ENCODE measurements around the gene CIAO2B. TPM values are rescaled to one million over a fixed set of nuclear protein-coding genes. Genes with fewer than 3 reads are reported as not detected.

Gene CIAO2B
- total and polyA plus RNA-seq, 4 donors = 51.1 to 120 (median 86.2) TPM

DNA sequence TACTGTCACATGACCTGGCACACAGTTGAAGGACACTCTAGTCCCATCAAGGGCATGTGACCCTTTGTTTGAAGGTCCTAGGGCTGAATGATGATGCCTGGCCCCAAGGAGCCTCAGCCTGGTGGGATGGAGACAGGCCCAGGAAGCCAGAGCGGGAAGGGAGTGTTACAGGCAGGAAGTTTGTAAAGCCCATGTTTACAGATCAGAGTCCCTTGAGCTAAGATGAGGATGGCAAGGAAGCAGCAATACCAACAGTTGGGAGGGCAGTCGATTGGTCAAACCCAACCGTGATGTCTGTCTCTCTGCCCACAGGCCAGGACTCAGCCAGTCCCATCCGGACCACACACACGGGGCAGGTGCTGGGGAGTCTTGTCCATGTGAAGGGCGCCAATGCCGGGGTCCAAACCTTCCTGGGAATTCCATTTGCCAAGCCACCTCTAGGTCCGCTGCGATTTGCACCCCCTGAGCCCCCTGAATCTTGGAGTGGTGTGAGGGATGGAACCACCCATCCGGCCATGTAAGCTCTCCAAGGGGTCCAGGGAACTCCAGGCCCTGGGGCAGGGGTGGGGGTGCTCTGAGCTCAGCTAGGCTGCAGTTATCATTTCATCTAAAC, 3.6 kb upstream of the CIAO2B start:
- Histone ChIP-seq H3K9me3 (ENCODE audit: control insufficient read depth in 4 of 4, low read length in 3 of 4) (no peaks in the 10 kb centered on the region), H3K27me3 (ENCODE audit: control insufficient read depth in 4 of 4, insufficient read depth in 4 of 4, low read length in 3 of 4) (no peaks in the 10 kb centered on the region), H3K9ac (ENCODE audit: low read depth in 1 of 2, low read length in 2 of 2) (no peak overlapping the region), H3K4me1 (ENCODE audit: control insufficient read depth in 4 of 4, insufficient read depth in 4 of 4, low read length in 3 of 4) (peaks cover 10 to 57% (median 46%) of the 10 kb centered on the region in 4 donors), H3K36me3 (ENCODE audit: control insufficient read depth in 4 of 4, insufficient read depth in 3 of 4, low read depth in 1 of 4, low read length in 3 of 4) (peaks cover 25 to 37% (median 32%) of the 10 kb centered on the region in 4 donors), H3K4me3 (ENCODE audit: low read depth in 1 of 3, low read length in 3 of 3) (peak overlapping the region in 1 of 3 donors; percentile 21), H3K27ac (ENCODE audit: low read depth in 1 of 2, low read length in 2 of 2) (peak overlapping the region; percentile 94 to 96)
- TF ChIP-seq FOXA1 (IDR thresholded peaks at IDR 0.05) (peak; percentile 21), FOXA2 (IDR thresholded peaks at IDR 0.05) (peak; percentile 83), HNF4A (conservative IDR thresholded peaks at IDR 0.05) (peak; percentile 43 to 58), GABPA (IDR thresholded peaks at IDR 0.05 in 1 of 2, conservative IDR thresholded peaks at IDR 0.05 in 1 of 2) (peak in 1 of 2 donors; percentile 39)
- TF ChIP-seq, protein P1, sequence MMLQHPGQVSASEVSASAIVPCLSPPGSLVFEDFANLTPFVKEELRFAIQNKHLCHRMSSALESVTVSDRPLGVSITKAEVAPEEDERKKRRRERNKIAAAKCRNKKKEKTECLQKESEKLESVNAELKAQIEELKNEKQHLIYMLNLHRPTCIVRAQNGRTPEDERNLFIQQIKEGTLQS (IDR thresholded peaks at IDR 0.05) = no peak
- WGBS = 64% methylated on average over 10 of the region's 10 CpGs
- DNase-seq (ENCODE audit: low spot score) = no peak

DNA sequence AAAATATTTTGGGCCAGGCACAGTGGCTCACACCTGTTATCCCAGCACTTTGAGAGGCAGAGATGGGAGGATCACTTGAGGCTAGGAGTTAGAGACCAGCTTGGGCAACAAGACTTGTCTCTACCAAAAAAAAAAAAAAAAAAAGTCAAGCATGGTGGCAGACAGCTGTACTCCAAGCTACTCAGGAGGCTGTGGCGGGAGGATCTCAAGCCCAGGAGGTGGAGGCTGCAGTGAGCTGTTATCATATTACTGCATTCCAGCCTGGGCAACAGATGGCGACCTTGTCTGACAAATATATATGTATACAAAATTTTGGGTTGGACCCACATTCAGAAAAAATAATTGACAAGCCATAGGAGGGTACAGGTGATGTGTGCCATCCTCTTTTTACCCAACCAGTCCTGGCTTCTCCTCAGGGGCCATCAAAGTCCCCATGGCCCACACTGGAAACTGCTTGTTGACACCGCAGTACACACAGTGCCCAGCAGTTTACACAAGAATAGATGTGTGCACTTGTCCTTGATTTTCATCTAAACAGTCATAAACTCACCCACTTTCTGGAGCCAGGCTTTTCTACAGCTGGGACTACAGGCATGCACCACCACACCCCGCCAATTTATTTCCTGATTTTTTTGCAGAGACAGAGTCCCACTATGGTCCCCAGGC, 2.8 kb upstream of the CIAO2B start:
- no peak for DNase-seq (ENCODE audit: low spot score)
- H3K4me3 ChIP-seq (ENCODE audit: low read depth in 1 of 3, low read length in 3 of 3) = peak overlapping the region; percentile 37 to 81 (median 77)
- H3K9ac ChIP-seq (ENCODE audit: low read depth in 1 of 2, low read length in 2 of 2) = peak overlapping the region; percentile 51 to 89
- H3K36me3 ChIP-seq (ENCODE audit: control insufficient read depth in 4 of 4, insufficient read depth in 3 of 4, low read depth in 1 of 4, low read length in 3 of 4) = peaks cover 21 to 29% (median 25%) of the 10 kb centered on the region in 4 donors
- TF ChIP-seq, protein P2, sequence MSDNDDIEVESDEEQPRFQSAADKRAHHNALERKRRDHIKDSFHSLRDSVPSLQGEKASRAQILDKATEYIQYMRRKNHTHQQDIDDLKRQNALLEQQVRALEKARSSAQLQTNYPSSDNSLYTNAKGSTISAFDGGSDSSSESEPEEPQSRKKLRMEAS (IDR thresholded peaks at IDR 0.05) = no peak
- TF ChIP-seq FOXA1 (IDR thresholded peaks at IDR 0.05) (peak; percentile 50), FOXA2 (IDR thresholded peaks at IDR 0.05) (peak; percentile 17), HNF4G (IDR thresholded peaks at IDR 0.05) (no peak)
- 53% methylated on average over 4 of the region's 4 CpGs for WGBS
- H3K27me3 ChIP-seq (ENCODE audit: control insufficient read depth in 4 of 4, insufficient read depth in 4 of 4, low read length in 3 of 4) = no peaks in the 10 kb centered on the region
- H3K9me3 ChIP-seq (ENCODE audit: control insufficient read depth in 4 of 4, low read length in 3 of 4) = no peaks in the 10 kb centered on the region
- H3K27ac ChIP-seq (ENCODE audit: low read depth in 1 of 2, low read length in 2 of 2) = peak overlapping the region; percentile 94 to 96
- peaks cover 10 to 62% (median 53%) of the 10 kb centered on the region in 4 donors for H3K4me1 ChIP-seq (ENCODE audit: control insufficient read depth in 4 of 4, insufficient read depth in 4 of 4, low read length in 3 of 4)

DNA sequence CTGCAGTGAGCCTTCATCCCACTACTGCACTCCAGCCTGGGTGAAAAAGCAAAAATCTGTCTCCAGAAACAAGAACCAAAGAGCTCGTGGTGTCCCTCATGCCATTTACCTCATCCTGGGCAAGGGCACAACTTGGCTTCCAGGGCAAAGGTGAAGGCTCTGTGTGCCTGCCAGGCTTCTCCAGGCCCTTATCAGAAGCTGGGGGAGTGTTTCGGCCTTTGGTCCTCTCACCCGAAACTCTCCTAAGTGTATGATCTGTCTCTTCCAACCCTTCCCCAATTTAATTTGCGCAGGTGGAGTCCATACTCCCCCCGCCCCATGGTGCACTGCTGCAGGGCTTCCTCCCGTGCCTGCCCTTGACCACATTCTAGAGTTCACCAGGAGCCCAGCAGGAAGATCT, 2.3 kb upstream of the CIAO2B start:
- no peaks in the 10 kb centered on the region for H3K9me3 ChIP-seq (ENCODE audit: control insufficient read depth in 4 of 4, low read length in 3 of 4)
- H3K4me3 ChIP-seq (ENCODE audit: low read depth in 1 of 3, low read length in 3 of 3) = peak overlapping the region; percentile 77 to 93 (median 81)
- H3K4me1 ChIP-seq (ENCODE audit: control insufficient read depth in 4 of 4, insufficient read depth in 4 of 4, low read length in 3 of 4) = peaks cover 10 to 62% (median 54%) of the 10 kb centered on the region in 4 donors
- no peak for DNase-seq (ENCODE audit: low spot score)
- H3K9ac ChIP-seq (ENCODE audit: low read depth in 1 of 2, low read length in 2 of 2) = peak overlapping the region; percentile 89 to 93
- WGBS = 29% methylated on average over 6 of the region's 6 CpGs
- H3K36me3 ChIP-seq (ENCODE audit: control insufficient read depth in 4 of 4, insufficient read depth in 3 of 4, low read depth in 1 of 4, low read length in 3 of 4) = peaks cover 17 to 23% (median 20%) of the 10 kb centered on the region in 4 donors
- no peaks in the 10 kb centered on the region for H3K27me3 ChIP-seq (ENCODE audit: control insufficient read depth in 4 of 4, insufficient read depth in 4 of 4, low read length in 3 of 4)
- H3K27ac ChIP-seq (ENCODE audit: low read depth in 1 of 2, low read length in 2 of 2) = peak overlapping the region; percentile 94 to 96
- TF ChIP-seq NR2F2 (IDR thresholded peaks at IDR 0.05) = no peak
- TF ChIP-seq, protein P3, sequence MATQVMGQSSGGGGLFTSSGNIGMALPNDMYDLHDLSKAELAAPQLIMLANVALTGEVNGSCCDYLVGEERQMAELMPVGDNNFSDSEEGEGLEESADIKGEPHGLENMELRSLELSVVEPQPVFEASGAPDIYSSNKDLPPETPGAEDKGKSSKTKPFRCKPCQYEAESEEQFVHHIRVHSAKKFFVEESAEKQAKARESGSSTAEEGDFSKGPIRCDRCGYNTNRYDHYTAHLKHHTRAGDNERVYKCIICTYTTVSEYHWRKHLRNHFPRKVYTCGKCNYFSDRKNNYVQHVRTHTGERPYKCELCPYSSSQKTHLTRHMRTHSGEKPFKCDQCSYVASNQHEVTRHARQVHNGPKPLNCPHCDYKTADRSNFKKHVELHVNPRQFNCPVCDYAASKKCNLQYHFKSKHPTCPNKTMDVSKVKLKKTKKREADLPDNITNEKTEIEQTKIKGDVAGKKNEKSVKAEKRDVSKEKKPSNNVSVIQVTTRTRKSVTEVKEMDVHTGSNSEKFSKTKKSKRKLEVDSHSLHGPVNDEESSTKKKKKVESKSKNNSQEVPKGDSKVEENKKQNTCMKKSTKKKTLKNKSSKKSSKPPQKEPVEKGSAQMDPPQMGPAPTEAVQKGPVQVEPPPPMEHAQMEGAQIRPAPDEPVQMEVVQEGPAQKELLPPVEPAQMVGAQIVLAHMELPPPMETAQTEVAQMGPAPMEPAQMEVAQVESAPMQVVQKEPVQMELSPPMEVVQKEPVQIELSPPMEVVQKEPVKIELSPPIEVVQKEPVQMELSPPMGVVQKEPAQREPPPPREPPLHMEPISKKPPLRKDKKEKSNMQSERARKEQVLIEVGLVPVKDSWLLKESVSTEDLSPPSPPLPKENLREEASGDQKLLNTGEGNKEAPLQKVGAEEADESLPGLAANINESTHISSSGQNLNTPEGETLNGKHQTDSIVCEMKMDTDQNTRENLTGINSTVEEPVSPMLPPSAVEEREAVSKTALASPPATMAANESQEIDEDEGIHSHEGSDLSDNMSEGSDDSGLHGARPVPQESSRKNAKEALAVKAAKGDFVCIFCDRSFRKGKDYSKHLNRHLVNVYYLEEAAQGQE (IDR thresholded peaks at IDR 0.05) = peak; percentile 49
- no peak for TF ChIP-seq ZBTB33 (IDR thresholded peaks at IDR 0.05)
- peak; percentile 41 for TF ChIP-seq HNF4G (IDR thresholded peaks at IDR 0.05)
- no peak for TF ChIP-seq EGR1 (IDR thresholded peaks at IDR 0.05; ENCODE audit: low read depth in 2 of 2)
- TF ChIP-seq JUND (IDR thresholded peaks at IDR 0.05) = peak in 1 of 2 donors; percentile 64
- peak; percentile 55 for TF ChIP-seq SP1 (IDR thresholded peaks at IDR 0.05)
- TF ChIP-seq TAF1 (conservative IDR thresholded peaks at IDR 0.05) = no peak
- peak; percentile 67 for TF ChIP-seq YY1 (IDR thresholded peaks at IDR 0.05)
- TF ChIP-seq, protein P1 (IDR thresholded peaks at IDR 0.05) = no peak
- TF ChIP-seq CTCF (IDR thresholded peaks at IDR 0.05; ENCODE audit: low read depth, low read length, missing input control) = no peak
- peak; percentile 76 to 87 for TF ChIP-seq HNF4A (conservative IDR thresholded peaks at IDR 0.05)
- TF ChIP-seq, protein P2 (IDR thresholded peaks at IDR 0.05) = peak; percentile 57
- TF ChIP-seq RXRA (IDR thresholded peaks at IDR 0.05) = peak; percentile 84 to 93
- TF ChIP-seq FOXA2 (IDR thresholded peaks at IDR 0.05) = no peak

Data from liver (tissue), 9 donors.